NCI-H460 (cell line): ENCODE data around the gene EPHA7. TPM values are rescaled to one million over a fixed set of nuclear protein-coding genes. Genes with fewer than 3 reads are reported as not detected.

ENCODE experiments used
- DNase-seq: peaks from one replicate; pipeline ENCODE4 v3.0.0-alpha.2; 2016; ENCODE audit warnings: low read depth; ENCODE audit errors: extremely low read depth
- polyA plus RNA-seq: library from polyadenylated mRNA; depleted of rRNA; stranded (reverse); fragments of >200 nt; gene quantifications from 2 replicates; pipeline ENCODE4 v1.2.3, GENCODE V29; 2014; cell fraction: nucleus; rRNA removed
- total RNA-seq: library from RNA; depleted of rRNA; stranded (reverse); fragments of >200 nt; shearing (Covaris generic); gene quantifications from 2 replicates; pipeline ENCODE4 v1.2.3, GENCODE V29; 2014; rRNA removed

Gene EPHA7
- 0.02 and 0.06 TPM in 2 replicates for total RNA-seq
- not detected in 2 replicates for polyA plus RNA-seq

GRCh38 chr6:93419304-93420162, at the start of gene EPHA7:
Gene EPHA7, minus strand, starts transcription at chr6:93419559. Its CDS starts 218 bp downstream, at chr6:93419341.
- DNase-seq = peak; percentile 26

- DNase-seq = no peak
Measured at GRCh38 chr6:93468291-93468690, 48.9 kb upstream of the EPHA7 start.

- DNase-seq = no peak
Measured at GRCh38 chr6:93454533-93454932, 35.2 kb upstream of the EPHA7 start.

- no peak for DNase-seq
Measured at GRCh38 chr6:93453956-93454355, 34.6 kb upstream of the EPHA7 start.

- no peak for DNase-seq
Measured at GRCh38 chr6:93447874-93448273, 28.5 kb upstream of the EPHA7 start.

- no peak for DNase-seq
Measured at GRCh38 chr6:93437491-93437890, 18.1 kb upstream of the EPHA7 start.

- DNase-seq = no peak
Measured at GRCh38 chr6:93433592-93433991, 14.2 kb upstream of the EPHA7 start.

GRCh38 chr6:93424303-93425064, 5.1 kb upstream of the EPHA7 start:
- DNase-seq = no peak

- DNase-seq = peak; percentile 20
Measured at GRCh38 chr6:93423542-93423941, 4.2 kb upstream of the EPHA7 start.

GRCh38 chr6:93420163-93420795, 920 bp upstream of the EPHA7 start:
- DNase-seq = no peak

- no peak for DNase-seq
Measured at GRCh38 chr6:93418408-93419303, 703 bp downstream of the EPHA7 start.

GRCh38 chr6:93418033-93418407, 1.3 kb downstream of the EPHA7 start:
- no peak for DNase-seq

GRCh38 chr6:93417421-93418013, 1.8 kb downstream of the EPHA7 start:
- DNase-seq = no peak

- no peak for DNase-seq
Measured at GRCh38 chr6:93416571-93417420, 2.6 kb downstream of the EPHA7 start.

GRCh38 chr6:93413190-93413589, 6.2 kb downstream of the EPHA7 start:
- DNase-seq = no peak

- no peak for DNase-seq
Measured at GRCh38 chr6:93412452-93412851, 6.9 kb downstream of the EPHA7 start.

- DNase-seq = no peak
Measured at GRCh38 chr6:93407186-93407585, 12.2 kb downstream of the EPHA7 start.

- no peak for DNase-seq
Measured at GRCh38 chr6:93403390-93403789, 16.0 kb downstream of the EPHA7 start.

GRCh38 chr6:93398723-93399122, 20.6 kb downstream of the EPHA7 start:
- no peak for DNase-seq
